MM.1S (cell line): ENCODE results near the gene AGAP1.

ENCODE experiments used
- CTCF ChIP-seq: fragments of 300-600 bp; sonication (generic); IDR thresholded peaks from 2 replicates; pipeline ENCODE4 v1.5.1; 2016; ENCODE audit warnings: antibody characterized with exemption, low read length, mixed read lengths
- EZH2 ChIP-seq: fragments of 300-600 bp; sonication (generic); optimal IDR thresholded peaks from 2 replicates; pipeline ENCODE3; 2017; ENCODE audit warnings: low read depth, mild to moderate bottlenecking, antibody characterized with exemption, low read length, mixed read lengths
- EZH2phosphoT487 ChIP-seq: fragments of 300-600 bp; sonication (generic); IDR thresholded peaks from 2 replicates; pipeline ENCODE4 v1.6.1; 2018; ENCODE audit warnings: antibody characterized with exemption, low read length

GRCh38 chr2:235970204-235971040 is 476.6 kb downstream of the AGAP1 start:
- TF ChIP-seq CTCF (no peak), EZH2 (no peak), EZH2phosphoT487 (no peak)
